T-helper 1 cell treated with Interleukin-12 subunit alpha and Interleukin-12 subunit beta and Interleukin-4 antibody, amounts not matched to agents 30 μg/mL and 1 μg/mL, for 36 hours (primary cell): ENCODE data around the gene ZNF76.

ENCODE experiments used
- H3K27ac Mint-ChIP-seq: one replicate; pipeline ENCODE4 v1.8.0; 2021; ENCODE audit warnings: mild to moderate bottlenecking, mixed read lengths
- H3K27me3 Mint-ChIP-seq: one replicate; pipeline ENCODE4 v1.8.0; 2021; ENCODE audit warnings: low read depth, mixed read lengths
- H3K36me3 Mint-ChIP-seq: one replicate; pipeline ENCODE4 v1.8.0; 2021; ENCODE audit warnings: low read depth, mixed read lengths
- H3K4me1 Mint-ChIP-seq: one replicate; pipeline ENCODE4 v1.8.0; 2021; ENCODE audit warnings: low read depth, mixed read lengths
- H3K4me3 Mint-ChIP-seq: one replicate; pipeline ENCODE4 v1.8.0; 2021; ENCODE audit warnings: mild to moderate bottlenecking, moderate library complexity, mixed read lengths
- H3K9me3 Mint-ChIP-seq: one replicate; pipeline ENCODE4 v1.8.0; 2021; ENCODE audit warnings: mixed read lengths

ZNF76 gene

GRCh38 chr6:35267897-35268296 lies 8.4 kb downstream of the ZNF76 start:
- Mint-ChIP-seq H3K4me1 (peaks cover 13% of the 10 kb centered on the region), H3K27me3 (no peaks in the 10 kb centered on the region), H3K4me3 (no peak overlapping the region), H3K9me3 (no peaks in the 10 kb centered on the region), H3K27ac (no peak overlapping the region), H3K36me3 (peaks cover 2% of the 10 kb centered on the region)

DNA sequence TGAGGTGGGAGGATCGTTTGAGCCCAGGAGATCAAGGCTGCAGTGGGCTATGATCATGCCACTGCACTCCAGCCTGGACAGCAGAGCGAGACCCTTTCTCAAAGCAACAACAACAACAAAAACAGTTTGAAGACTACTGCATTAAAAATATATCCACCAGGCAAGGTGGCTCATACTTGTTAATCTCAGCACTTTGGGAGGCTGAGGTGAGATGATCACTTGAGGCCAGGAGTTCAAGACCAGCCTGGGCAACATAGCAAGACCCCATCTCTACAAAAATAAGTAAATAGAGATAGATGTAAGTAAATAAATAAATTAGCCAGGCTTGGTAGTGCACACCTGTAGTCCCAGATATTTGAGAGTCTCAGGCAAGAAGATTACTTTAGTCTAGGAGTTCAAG lies 12.5 kb downstream of the ZNF76 start:
- Mint-ChIP-seq H3K9me3 (no peaks in the 10 kb centered on the region), H3K4me1 (peaks cover 2% of the 10 kb centered on the region), H3K4me3 (no peak overlapping the region), H3K27me3 (no peaks in the 10 kb centered on the region), H3K36me3 (no peaks in the 10 kb centered on the region), H3K27ac (no peak overlapping the region)

- Mint-ChIP-seq H3K27me3 (no peaks in the 10 kb centered on the region), H3K9me3 (no peaks in the 10 kb centered on the region), H3K4me1 (peaks cover 2% of the 10 kb centered on the region)
Measured at GRCh38 chr6:35273822-35274559, 14.5 kb downstream of the ZNF76 start.

GRCh38 chr6:35275744-35276260 lies 16.3 kb downstream of the ZNF76 start:
- no peak overlapping the region for H3K4me3 Mint-ChIP-seq
- peaks cover 2% of the 10 kb centered on the region for H3K4me1 Mint-ChIP-seq
- no peak overlapping the region for H3K27ac Mint-ChIP-seq
- no peaks in the 10 kb centered on the region for H3K9me3 Mint-ChIP-seq
- no peaks in the 10 kb centered on the region for H3K36me3 Mint-ChIP-seq
- no peaks in the 10 kb centered on the region for H3K27me3 Mint-ChIP-seq

More at GRCh38 chr6:35273822-35274559, 14.5 kb downstream of the ZNF76 start:
- no peak overlapping the region for H3K27ac Mint-ChIP-seq
- H3K4me3 Mint-ChIP-seq, result no peak overlapping the region
- H3K36me3 Mint-ChIP-seq, result no peaks in the 10 kb centered on the region

- Mint-ChIP-seq H3K4me3 (no peak overlapping the region), H3K27me3 (no peaks in the 10 kb centered on the region), H3K27ac (no peak overlapping the region), H3K4me1 (peaks cover 2% of the 10 kb centered on the region), H3K36me3 (peaks cover 13% of the 10 kb centered on the region), H3K9me3 (no peaks in the 10 kb centered on the region)
Measured at GRCh38 chr6:35278708-35279107, 19.2 kb downstream of the ZNF76 start.

DNA sequence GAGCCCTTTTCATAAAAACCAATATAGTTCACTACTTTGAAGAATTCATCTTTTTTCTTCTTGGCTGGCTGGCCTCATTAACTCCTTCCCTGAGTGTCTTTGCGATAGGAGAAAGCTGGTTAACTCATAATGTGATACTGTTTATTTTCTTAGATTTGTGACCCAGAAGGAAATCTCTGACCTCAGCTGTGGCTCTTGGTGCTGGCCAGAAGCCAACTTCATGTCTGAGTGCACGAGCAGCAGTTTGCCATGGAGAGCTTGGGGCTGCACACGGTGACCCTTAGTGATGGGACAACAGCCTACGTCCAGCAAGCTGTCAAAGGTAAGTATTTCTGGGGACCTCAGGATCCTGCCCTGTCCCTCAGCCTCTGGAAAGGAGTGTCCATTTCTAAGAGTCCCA lies 21.4 kb downstream of the ZNF76 start:
- Mint-ChIP-seq H3K4me1 (no peaks in the 10 kb centered on the region), H3K9me3 (no peaks in the 10 kb centered on the region), H3K27me3 (no peaks in the 10 kb centered on the region), H3K27ac (no peak overlapping the region), H3K36me3 (peaks cover 20% of the 10 kb centered on the region), H3K4me3 (no peak overlapping the region)

GRCh38 chr6:35282472-35282871 lies 22.9 kb downstream of the ZNF76 start:
- Mint-ChIP-seq H3K9me3 (no peaks in the 10 kb centered on the region), H3K4me3 (no peak overlapping the region), H3K27ac (no peak overlapping the region), H3K4me1 (no peaks in the 10 kb centered on the region), H3K27me3 (no peaks in the 10 kb centered on the region), H3K36me3 (peaks cover 32% of the 10 kb centered on the region)

GRCh38 chr6:35283361-35283760 lies 23.8 kb downstream of the ZNF76 start:
- no peaks in the 10 kb centered on the region for H3K27me3 Mint-ChIP-seq
- H3K4me3 Mint-ChIP-seq, result no peak overlapping the region
- H3K36me3 Mint-ChIP-seq, result peaks cover 34% of the 10 kb centered on the region
- H3K27ac Mint-ChIP-seq, result no peak overlapping the region
- no peaks in the 10 kb centered on the region for H3K4me1 Mint-ChIP-seq
- H3K9me3 Mint-ChIP-seq, result no peaks in the 10 kb centered on the region

DNA sequence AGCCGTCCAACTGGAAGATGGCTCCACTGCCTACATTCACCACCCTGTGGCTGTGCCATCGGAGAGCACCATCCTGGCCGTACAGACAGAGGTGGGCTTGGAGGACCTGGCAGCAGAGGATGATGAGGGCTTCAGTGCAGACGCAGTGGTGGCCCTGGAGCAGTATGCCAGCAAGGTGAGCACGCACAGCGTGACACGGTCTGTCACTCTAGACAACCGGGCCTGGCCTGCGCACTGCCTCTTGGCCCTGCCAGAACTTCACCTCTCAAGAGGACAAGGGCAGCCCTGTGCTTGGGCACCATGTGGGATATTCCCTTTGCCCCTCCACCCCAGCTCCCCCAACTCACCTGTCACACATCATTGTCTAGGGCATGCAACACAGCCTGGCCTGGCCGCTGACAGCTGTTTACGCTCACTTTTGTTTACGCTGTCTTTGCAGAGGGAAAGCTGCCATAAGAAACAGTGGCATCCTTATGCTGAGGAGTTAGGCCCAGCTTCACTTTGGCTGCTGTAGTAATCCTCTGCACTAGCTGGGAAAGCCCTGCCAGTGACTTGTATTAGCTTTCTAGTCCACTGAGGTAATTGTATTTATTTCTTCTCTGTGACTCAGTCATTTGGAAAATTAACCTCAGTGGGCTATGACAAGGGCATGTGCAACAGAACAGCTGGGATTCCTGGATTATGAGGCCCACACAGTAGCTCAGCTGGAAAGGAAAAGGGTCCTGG lies 28.3 kb downstream of the ZNF76 start:
- Mint-ChIP-seq H3K36me3 (peaks cover 35% of the 10 kb centered on the region), H3K9me3 (no peaks in the 10 kb centered on the region), H3K27ac (no peak overlapping the region), H3K27me3 (no peaks in the 10 kb centered on the region), H3K4me3 (no peak overlapping the region), H3K4me1 (no peaks in the 10 kb centered on the region)

DNA sequence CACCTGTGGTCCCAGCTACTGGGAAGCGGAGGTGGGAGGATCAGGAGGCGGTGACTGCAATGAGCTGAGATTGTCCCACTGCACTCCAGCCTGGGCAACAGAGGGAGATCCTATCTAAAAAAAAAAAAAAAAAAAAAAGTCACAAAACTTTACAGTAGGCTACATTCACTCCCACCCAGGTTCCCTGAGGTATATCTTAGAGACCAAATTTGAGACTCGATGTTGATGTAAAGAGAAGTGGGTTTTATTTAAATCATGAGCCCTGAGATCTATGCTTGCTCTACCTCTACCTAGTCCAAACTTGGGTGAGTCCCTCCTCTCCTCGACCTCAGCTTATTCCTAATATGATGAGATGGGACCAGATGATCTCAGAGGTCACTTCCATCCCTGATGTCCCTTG lies 29.3 kb downstream of the ZNF76 start:
- Mint-ChIP-seq H3K36me3 (peaks cover 32% of the 10 kb centered on the region), H3K27me3 (no peaks in the 10 kb centered on the region), H3K27ac (no peak overlapping the region), H3K4me1 (no peaks in the 10 kb centered on the region), H3K9me3 (no peaks in the 10 kb centered on the region), H3K4me3 (no peak overlapping the region)

GRCh38 chr6:35291491-35291890 lies 32.0 kb downstream of the ZNF76 start:
- H3K4me3 Mint-ChIP-seq, result no peak overlapping the region
- H3K36me3 Mint-ChIP-seq, result peaks cover 29% of the 10 kb centered on the region
- H3K4me1 Mint-ChIP-seq, result peaks cover 4% of the 10 kb centered on the region
- no peaks in the 10 kb centered on the region for H3K9me3 Mint-ChIP-seq
- no peaks in the 10 kb centered on the region for H3K27me3 Mint-ChIP-seq
- H3K27ac Mint-ChIP-seq, result no peak overlapping the region

GRCh38 chr6:35292494-35292893 lies 33.0 kb downstream of the ZNF76 start:
- H3K36me3 Mint-ChIP-seq, result peaks cover 21% of the 10 kb centered on the region
- no peak overlapping the region for H3K27ac Mint-ChIP-seq
- no peak overlapping the region for H3K4me3 Mint-ChIP-seq
- peaks cover 10% of the 10 kb centered on the region for H3K4me1 Mint-ChIP-seq
- H3K9me3 Mint-ChIP-seq, result no peaks in the 10 kb centered on the region
- no peaks in the 10 kb centered on the region for H3K27me3 Mint-ChIP-seq

- H3K4me3 Mint-ChIP-seq, result no peak overlapping the region
Measured at GRCh38 chr6:35293681-35294080, 34.1 kb downstream of the ZNF76 start.

DNA sequence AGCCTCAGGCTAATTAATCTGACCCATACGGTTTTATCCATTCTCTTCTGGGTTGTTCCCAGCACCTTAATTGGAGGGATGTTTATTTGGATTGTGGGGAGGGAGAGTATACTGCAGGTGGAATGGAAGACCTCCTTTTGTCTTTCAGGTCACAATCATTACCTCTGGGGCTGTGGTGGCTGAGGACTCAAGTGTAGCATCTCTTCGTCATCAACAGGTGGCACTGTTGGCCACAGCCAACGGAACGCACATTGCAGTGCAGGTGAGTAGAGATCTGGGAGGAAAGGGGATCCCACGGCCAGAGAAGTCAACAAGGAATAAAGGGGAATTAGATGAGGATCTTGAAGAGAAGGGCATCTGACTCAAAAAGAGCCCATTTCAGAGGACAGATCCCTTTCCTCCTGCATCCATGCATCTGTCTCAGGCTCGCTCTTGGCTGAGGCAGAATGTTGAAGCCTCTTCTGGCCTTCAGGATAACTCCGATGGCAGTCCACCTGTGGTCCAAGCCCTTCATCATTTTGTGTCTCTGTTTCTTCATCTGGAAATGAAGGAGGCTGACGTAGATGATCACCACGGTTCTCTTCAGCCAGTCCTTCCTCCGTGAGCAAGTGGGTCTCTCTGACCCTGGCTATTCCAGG lies 34.9 kb downstream of the ZNF76 start:
- H3K4me3 Mint-ChIP-seq, result no peak overlapping the region
- no peaks in the 10 kb centered on the region for H3K9me3 Mint-ChIP-seq
- peaks cover 19% of the 10 kb centered on the region for H3K4me1 Mint-ChIP-seq
- no peaks in the 10 kb centered on the region for H3K27me3 Mint-ChIP-seq
- peaks cover 22% of the 10 kb centered on the region for H3K36me3 Mint-ChIP-seq
- H3K27ac Mint-ChIP-seq, result no peak overlapping the region

More at GRCh38 chr6:35293681-35294080, 34.1 kb downstream of the ZNF76 start:
- Mint-ChIP-seq H3K27ac (no peak overlapping the region), H3K9me3 (no peaks in the 10 kb centered on the region), H3K27me3 (no peaks in the 10 kb centered on the region), H3K4me1 (peaks cover 12% of the 10 kb centered on the region), H3K36me3 (peaks cover 21% of the 10 kb centered on the region)

- peaks cover 27% of the 10 kb centered on the region for H3K36me3 Mint-ChIP-seq
- H3K4me3 Mint-ChIP-seq, result no peak overlapping the region
- no peaks in the 10 kb centered on the region for H3K27me3 Mint-ChIP-seq
- H3K27ac Mint-ChIP-seq, result no peak overlapping the region
- peaks cover 23% of the 10 kb centered on the region for H3K4me1 Mint-ChIP-seq
- H3K9me3 Mint-ChIP-seq, result no peaks in the 10 kb centered on the region
Measured at GRCh38 chr6:35295036-35295435, 35.5 kb downstream of the ZNF76 start.
